GM19351 (cell line): ENCODE data around the gene GOLIM4.
"Not testable (repeated sequence)": the region's sequence is repeated elsewhere in the genome, so short reads cannot be mapped to it uniquely, and the experiment has no call there.

Experiments
- ATAC-seq: cut with Tn5 transposase; IDR thresholded peaks from one replicate; pipeline ENCODE4 v1.9.1; 2021; ENCODE audit warnings: mild to moderate bottlenecking, moderate library complexity; ENCODE audit not compliant: unreplicated experiment

GOLIM4 gene

DNA sequence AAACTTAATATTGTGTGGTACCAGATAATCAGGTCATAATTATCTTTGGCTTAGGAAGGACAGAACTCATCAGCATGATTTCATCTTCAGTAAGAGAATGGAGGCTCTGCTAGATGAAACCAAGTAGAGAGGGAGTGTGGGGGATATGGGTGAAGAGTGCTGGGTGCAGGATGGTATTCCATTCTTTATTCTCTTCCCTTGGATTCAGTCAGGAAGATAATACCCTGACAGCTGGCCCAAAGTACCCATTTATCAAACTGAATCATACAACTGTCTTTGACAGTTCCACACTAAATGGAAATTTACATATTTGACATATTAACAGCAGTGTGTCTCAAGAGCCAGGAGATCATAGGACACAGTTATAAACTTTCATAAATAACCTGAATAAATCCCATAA, 44.7 kb downstream of the GOLIM4 start:
- no peak for ATAC-seq

DNA sequence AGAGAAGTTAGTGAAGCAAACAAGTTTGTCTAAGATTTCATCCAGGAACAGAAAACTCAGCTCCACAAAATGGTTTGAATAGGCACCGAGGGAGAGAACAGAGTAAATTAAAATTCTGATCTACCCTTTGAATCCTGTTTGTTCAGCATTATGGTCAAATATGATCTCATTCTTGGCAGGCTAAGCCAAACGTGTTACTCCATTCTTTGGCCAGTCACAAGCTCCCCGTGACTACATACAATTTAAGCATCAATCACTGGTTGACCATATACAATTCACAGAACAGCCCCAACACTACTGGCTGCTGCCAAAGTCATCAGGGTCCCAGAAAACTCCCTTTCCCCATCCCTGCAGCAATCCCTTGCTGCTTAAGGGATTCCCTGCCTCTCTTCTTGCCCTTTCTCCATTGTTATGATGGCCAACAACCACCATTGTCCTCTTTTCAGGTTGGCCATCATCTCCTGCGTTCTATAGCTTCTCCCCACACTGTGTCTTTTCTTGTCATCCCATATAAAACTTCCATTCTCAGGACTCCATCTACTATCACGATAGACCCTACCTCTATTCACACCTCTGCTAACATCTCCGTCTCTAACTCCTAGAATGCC, 46.3 kb downstream of the GOLIM4 start:
- no peak for ATAC-seq

DNA sequence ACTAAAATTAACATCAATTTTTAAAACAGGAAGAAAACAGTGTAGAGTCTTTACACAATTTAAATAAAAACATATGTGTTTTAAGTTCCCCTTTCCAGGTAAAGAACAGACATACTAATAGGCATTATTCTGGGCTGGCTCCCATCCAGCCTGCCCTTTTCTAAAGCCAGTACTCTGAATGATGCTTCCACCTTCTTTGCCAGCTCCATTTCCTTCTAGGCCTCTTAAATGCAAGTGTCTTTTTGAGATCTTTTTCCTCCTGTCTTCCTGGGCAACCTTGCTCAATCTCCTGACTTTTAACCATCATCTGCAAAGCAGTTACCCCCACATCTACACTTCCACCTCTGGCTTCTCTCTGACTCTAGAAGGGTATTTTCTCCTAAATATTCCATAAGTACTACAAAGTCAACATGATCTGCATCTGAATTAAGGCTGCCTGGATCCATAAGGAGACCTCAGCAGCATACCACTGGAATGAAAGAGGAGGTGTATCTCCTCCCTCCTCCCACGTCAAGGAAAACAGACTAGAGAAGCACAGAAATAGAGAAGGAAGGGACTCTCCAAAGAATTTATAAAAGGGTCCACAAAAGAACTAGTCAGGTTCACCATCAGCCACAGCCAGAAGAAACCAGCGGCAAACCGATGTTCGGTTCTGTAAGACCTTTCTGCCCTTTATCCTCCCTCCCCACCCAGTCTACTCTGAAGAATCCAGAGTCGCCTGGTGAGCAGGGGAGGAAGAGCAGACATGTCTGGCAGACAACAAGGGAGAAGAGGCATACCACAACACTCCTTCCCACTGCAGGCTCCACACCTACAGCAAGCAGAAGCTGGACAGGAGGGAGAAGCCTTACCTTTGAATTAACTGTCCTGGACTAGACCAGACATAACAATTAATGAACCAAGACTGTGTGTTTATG, 47.1 kb downstream of the GOLIM4 start:
- no peak for ATAC-seq

DNA sequence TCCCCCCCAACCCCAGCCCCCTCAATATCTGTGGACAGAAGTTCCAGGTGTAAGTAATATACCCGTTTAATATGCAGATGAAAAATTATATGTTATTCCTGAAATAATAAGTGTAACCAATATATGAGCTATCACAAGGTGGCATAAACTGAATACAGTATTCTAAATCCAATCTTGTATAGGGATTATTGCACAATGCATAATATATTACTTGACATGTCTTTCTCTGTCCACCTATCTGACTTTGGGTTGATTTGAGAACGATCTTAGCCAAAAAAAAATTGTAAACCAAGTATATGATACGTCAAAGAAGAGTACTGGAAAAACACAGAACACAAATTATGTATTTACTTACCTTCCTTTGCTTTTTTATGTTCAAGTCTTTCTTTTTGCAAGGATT, 47.8 kb downstream of the GOLIM4 start:
- ATAC-seq = no peak

DNA sequence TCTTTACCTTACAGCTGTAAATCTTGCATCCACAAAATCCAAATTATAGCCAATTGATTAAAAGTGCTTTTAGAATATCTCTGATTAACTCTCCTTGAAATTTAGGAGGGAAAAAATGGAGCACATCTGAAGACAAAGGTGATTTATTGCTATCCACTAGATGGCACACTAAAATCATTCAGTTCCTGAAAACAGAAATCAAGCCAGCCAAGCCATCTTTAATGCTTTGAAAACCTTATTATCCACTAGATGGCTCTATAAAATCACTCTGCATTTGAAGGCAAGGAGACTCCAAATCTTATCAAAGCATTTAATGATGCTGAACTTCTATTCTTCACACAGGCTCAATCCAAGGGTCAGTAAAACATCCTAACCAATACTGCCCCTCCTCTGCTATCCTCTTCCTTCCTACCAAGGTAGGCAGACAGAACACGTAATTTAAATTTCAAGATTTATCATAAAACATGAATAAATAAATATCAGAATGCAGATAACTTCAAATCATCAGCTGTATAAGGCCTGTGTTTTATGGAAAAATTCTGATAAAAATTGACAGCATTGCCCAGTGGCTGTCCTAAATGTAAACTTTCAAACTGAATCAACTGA, 48.4 kb downstream of the GOLIM4 start:
- peak; percentile 52 for ATAC-seq

DNA sequence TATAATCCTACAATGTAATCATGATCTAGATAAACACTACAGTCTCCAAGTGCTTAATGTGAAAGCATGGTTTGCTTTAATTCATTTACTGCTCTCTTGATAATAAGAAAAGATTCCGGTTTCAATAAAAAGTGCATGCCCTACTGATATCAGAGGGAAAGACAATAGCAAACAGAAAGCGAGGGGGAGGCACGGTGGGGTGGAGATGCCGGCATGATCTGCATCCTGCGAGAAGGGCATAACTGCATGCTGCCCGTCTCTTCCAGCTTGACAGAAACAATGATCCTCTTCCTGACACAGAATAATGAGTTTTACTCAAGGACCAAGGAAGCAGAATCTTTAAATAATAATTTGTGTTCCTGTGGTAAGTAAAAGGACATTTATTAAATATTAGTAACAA, 51.7 kb downstream of the GOLIM4 start:
- no peak for ATAC-seq

DNA sequence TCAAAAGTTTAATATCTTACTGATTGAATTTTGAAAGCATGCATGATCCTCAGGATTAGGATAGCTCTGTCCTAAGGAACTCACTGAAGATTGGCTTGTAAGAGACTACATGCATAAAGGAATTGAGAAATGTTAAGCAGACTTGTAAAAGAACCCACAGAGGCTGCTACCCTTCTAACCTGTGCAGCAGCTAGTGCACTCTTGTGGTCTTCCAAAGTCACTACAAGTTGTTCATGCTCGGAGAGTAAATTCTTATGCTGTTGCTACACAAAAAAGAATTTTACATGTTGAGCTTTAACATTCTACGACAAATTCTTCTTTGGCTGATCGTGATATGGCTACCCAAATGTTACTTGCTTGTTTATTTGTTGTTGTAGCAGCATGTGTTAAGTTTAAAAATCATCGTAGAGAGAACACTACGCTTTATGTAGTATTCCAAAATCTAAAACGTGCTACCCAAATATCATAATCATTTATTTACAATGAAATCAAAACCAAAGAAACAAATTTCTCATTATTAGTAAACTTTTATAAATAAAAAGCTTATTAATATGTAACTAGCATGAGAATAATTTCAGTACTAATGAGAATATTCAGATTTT, 55.0 kb downstream of the GOLIM4 start:
- ATAC-seq = peak; percentile 81

DNA sequence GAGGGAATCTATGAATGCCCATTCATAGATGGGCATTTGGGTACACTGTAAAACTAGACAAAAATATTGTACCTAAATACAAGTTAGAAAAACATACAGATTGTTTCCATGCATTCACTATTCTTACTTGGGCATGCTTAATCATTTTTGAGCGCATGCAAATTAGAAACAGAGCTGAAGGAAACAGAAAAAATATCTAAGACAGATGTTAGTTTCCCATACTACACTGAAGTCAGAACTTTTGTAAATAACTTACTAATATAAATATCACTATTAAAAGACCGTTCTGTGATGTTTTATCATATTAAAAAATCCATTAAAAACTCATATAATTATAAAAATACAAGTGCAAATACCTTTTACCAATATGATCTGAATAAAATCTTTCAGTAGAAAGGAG, 58.7 kb downstream of the GOLIM4 start:
- no peak for ATAC-seq

DNA sequence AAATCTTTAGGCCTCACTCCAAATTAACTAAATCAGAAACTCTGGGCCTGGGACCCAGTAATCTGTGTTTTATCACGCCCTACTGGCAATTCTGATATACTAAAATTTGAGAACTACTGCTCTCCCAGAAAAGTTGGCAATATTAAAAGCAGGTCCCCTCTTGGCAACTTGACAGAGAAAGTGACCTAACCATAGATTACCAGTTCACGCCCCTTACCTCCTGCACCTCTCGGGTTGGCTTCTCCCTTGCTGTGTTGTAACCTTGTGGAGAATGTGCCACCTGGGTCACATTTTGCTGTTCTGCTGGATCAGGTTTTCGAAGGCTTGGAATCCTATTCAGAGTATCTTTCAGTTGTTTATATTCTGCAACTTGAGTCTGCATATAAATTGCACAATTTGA, 59.1 kb downstream of the GOLIM4 start:
- no peak for ATAC-seq

DNA sequence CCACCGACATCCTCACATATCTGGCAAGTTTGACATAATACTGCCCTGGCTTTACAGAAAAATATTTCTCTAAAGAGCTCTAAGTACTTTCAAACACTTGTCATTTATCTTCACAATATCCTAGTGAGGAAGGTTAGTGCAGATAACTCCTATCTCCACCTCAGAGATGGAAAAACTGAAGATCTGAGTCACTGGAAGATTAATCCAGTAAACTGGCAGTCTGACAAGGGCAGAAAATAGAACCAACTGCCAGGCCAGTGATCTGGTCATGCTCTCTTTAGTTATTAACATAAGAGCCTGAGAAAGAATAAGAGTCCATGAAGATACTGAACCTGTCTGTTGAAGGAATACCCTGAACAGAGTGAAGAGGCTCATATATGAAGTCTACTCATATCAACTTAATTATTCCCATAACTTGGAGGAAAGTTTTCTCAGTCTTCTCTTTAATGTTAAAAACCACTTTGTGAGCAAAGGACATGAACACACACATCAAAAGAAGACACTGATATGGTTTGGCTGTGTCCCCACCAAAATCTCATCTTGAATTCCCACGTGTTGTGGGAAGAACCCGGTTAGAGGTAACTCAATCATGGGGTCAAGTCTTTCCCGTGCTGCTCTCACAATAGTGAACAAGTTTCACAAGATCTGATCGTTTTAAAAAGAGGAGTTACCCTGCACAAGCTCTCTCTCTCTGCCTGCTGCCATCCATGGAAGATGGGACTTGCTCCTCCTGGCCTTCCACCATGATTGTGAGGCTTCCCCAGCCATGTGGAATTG, 61.4 kb downstream of the GOLIM4 start:
- ATAC-seq = no peak

DNA sequence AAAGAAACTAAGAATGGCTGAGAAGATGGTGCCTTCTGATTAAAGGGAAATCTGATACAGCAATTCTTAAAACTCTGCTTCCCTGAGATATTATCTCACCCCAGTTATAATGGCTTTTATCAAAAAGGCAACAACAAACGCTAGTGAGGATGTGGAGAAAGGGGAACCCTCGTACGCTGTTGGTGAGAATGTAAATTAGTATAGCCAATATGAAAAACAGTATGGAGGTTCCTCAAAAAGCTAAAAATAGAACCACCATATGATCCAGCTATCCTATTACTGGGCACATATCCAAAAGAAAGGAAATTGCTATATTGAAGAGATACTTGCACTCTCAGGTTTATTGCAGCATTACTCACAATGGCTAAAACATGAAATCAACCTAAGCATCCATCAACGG, 65.1 kb downstream of the GOLIM4 start:
- no peak for ATAC-seq

DNA sequence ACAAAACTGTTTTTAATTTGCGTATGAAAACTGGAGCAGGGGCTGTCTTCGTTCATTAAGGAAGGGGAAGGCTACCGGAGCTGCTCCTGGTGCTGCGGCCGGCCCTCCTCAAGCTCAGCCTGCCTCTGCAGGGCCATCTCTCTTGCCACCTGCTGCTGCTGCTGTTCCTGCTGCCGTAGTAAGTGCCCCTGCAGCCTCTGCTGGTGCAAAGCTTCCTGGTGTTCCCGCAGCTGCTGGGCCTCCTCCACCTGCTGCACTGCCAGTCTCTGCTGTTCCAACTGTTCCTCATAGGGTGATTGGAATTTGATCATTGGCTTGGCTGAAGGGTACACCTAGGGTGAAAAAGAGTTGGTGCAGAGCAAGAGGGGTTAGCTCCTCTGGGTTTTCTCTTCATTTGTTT, 66.0 kb downstream of the GOLIM4 start:
- ATAC-seq = no peak

DNA sequence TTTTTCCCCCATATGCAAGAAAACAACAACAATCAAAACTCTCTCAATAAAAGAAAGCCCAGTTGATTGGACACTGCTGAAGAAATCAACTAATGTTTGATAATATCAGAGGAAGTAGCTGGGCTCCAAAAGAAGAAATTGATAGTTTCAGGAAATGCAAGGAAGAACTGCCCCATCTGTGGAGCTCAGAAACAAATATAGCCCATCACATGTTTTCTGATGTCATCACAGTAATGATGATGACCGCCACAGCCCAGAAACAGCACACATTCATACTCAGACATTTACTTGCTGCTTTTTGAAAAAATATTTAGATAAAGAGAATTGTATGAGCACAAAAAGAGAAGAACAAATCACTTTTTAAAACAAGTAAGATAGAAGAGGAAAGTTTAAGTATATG, 67.6 kb downstream of the GOLIM4 start:
- no peak for ATAC-seq

DNA sequence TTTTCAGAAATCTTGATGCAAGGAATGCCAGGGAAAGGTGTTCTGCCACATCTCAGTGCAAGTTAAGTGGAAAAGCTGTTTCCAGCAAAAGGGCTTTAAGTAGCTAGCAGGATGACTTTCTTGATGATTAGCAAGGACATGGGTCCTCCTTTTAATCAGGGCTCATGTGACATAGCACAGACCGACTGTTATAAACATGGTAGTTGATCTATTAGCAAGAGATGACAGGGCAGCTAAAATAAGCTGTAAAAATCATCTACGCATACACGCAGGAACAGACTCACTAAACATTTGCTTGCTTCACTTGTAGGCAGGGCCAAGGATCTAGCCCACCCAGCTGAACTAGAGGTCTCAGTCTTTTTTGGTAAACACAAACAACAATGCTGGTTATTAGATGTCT, 69.0 kb downstream of the GOLIM4 start:
- no peak for ATAC-seq

DNA sequence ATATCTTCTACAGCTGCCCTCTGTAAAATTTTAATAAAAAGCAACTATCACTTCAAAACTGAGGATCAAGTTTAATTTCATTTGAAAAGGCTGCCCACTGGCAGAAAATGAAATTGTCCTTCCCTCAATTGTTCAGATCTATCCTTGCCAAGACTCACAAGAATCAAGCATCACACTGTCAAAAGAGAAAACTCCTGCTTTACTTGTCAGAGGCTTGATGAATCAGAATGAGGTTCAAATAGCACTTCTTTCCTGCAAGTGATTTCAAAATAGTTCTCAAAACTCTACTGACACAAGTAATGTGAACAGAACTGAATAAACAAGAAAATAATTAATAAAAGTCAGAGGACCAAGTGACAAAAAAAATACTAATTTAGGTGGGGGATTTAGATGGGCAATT, 70.6 kb downstream of the GOLIM4 start:
- no peak for ATAC-seq

DNA sequence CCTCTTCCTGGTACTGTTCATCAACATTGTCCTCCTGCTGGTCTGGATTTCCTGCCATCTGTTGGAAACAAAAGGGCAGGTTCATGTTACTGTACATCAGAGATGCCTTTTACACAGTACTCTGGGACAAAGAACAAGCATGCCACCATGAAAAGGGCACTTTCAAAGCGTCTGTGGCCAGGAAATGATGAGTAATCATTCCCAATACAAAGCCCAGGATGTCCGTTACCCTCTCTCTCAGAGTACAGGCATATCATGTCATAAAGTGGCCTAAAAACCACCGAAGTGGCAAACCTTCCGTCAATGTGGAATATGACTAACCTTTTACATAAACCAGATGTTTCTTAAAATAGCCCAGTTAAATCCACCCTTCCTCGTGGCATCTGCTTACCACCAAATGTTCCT, 71.2 kb downstream of the GOLIM4 start:
- ATAC-seq = peak; percentile 39

DNA sequence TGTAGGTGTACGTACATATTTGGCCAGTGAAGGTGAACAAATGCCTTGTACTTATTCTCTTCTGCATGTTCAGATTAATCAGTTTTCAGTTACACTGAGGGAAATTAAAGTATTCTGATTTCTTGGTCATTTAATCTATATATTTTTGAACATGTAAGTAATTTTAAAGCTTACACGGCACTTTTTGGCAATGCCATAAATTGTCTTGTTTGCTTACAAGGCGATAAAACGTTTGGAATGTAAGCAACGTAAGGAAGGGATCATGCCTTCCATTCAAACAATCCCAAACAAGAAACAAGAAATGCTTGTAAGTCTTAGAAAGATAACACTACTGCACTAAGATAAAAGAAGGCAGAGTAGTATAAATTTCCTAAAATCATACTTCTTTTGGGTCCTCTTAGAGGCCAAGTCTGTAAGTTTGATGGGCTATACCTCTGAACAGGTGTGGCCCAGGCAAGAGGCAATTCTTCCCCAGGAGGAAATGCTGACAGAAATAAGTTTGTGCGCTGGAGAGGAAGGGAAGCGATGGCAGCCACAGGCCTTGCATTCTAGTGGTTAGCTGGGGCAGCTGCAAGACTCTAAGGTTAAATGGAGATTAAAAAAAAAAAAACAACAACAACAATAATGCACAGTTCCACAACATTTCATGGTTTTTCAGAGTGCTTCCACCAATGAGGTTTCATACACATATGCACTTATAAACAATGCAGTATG, 73.8 kb downstream of the GOLIM4 start:
- no peak for ATAC-seq

DNA sequence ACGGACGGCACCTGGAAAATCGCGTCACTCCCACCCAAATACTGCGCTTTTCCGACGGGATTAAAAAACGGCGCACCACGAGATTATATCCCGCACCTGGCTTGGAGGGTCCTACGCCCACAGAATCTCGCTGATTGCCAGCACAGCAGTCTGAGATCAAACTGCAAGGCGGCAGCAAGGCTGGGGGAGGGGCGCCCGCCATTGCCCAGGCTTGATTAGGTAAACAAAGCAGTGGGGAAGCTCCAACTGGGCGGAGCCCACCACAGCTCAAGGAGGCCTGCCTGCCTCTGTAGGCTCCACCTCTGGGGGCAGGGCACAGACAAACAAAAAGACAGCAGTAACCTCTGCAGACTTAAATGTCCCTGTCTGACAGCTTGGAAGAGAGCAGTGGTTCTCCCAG, 84.4 kb downstream of the GOLIM4 start:
- ATAC-seq = not testable (repeated sequence)

DNA sequence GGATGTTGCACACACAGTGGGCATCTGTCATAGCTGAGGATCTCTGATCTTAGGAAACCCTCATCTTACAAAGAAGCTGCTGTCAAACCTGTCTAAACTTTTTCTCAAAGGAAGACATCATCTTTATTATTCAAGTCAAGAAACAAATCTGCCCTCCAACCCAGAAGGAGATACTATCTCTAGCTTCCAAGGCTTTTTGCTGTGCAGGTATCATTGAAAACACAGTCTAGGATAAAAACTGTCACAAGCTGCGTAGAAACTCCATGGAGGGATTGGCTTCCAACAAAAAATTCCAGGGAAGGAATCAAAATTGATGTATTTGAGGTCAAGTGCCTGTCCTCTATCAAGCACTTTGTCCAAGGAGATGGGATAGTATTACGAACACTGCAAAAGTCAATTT, 89.1 kb downstream of the GOLIM4 start:
- no peak for ATAC-seq

DNA sequence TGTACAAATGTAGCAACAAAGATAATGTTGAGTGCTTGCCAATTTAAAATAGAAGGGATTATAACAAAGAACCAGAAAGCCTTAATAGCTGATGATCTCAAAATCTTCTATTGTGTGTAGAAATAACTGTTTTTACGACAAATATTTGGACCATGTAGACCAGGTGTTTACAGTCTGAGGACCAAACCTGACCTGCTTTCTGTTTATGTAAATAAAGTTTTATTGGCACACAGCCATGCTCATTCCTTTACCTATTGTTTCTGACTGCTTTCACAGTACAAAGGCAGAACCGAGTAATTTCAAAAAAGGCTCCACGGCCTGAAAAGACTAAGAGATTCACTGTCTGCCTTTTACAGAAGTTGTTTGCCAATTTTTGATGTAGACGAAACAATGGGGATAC, 91.8 kb downstream of the GOLIM4 start:
- ATAC-seq = no peak
